Subcutaneous adipose tissue (tissue), 4 donors: ENCODE measurements around the gene PTGES3L. TPM values are rescaled to one million over a fixed set of nuclear protein-coding genes. Genes with fewer than 3 reads are reported as not detected.

ENCODE experiments used
- CTCF ChIP-seq: fragments of 450-650 bp; IDR thresholded peaks from one replicate; pipeline ENCODE4 v1.5.1; 2016; ENCODE audit warnings: low read depth, mild to moderate bottlenecking, control low read depth, antibody characterized with exemption, moderate library complexity
- total RNA-seq, 4 donors: library from RNA; depleted of rRNA; stranded (reverse); fragments of >200 nt; gene quantifications; one replicate each; pipeline ENCODE4 v1.1.0, GENCODE V29; 2016

PTGES3L gene
- total RNA-seq, 4 donors from 2014 or later: not detected

GRCh38 chr17:43018008-43018853 lies 38.4 kb upstream of the PTGES3L start:
- no peak for TF ChIP-seq CTCF

- TF ChIP-seq CTCF: no peak
Measured at GRCh38 chr17:43016216-43016615, 36.3 kb upstream of the PTGES3L start.

GRCh38 chr17:43015579-43015978 lies 35.7 kb upstream of the PTGES3L start:
- TF ChIP-seq CTCF: no peak

- no peak for TF ChIP-seq CTCF
Measured at GRCh38 chr17:43014649-43015542, 35.0 kb upstream of the PTGES3L start.

- no peak for TF ChIP-seq CTCF
Measured at GRCh38 chr17:43014020-43014648, 34.3 kb upstream of the PTGES3L start.

- no peak for TF ChIP-seq CTCF
Measured at GRCh38 chr17:43013296-43013695, 33.4 kb upstream of the PTGES3L start.
